ENCODE results near the gene HSPA14.

Gene HSPA14

GRCh38 chr10:14918964-14919363, 80.9 kb downstream of the HSPA14 start:
- Histone ChIP-seq H3K36me3 (replicated peaks) (peaks cover 78% of the 10 kb centered on the region), H3K4me1 (no peaks in the 10 kb centered on the region), H3K9me3 (0 out of 2 replicates have a peak, but pooled peaks cover 6% of the 10 kb centered on the region), H3K4me3 (no peak overlapping the region), H3K27me3 (ENCODE audit: low read depth) (no peaks in the 10 kb centered on the region)
- DNase-seq (ENCODE audit: low spot score in 2 of 2): no peak
- in situ Hi-C loops (cut with MboI; ENCODE audit: low sequenced_read_pairs): no loop called here

Data from HAP-1 (cell line).